HG02852 (cell line): ENCODE results near the gene SLC1A2.

Source experiments
- ATAC-seq: cut with Tn5 transposase; IDR thresholded peaks from one replicate; pipeline ENCODE4 v1.9.1; 2021; ENCODE audit warnings: mild to moderate bottlenecking, moderate library complexity; ENCODE audit not compliant: unreplicated experiment

Gene SLC1A2

GRCh38 chr11:35330156-35330889, 89.0 kb downstream of the SLC1A2 start:
- ATAC-seq = no peak

DNA sequence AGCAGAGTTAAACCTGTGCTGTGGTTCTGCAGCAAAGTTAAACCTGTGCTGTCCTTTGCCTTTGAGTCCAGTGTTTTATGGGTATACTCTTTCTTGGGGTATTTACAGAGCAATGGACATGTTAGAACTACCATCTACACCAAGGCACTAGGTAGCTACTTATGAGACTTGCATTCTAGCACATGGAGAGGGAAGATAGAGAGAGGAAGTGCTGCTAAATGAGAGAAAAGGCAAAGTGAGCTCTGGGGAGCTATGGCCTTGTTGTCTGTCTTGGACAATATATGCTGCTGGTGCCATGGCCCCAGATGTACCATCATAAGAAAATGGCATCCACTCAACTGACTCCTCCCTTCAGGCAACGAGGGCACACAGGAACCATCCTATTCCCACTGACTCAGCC, 91.5 kb downstream of the SLC1A2 start:
- no peak for ATAC-seq

- no peak for ATAC-seq
These were observed 93.0 kb downstream of the SLC1A2 start for GRCh38 chr11:35326266-35326879.

DNA sequence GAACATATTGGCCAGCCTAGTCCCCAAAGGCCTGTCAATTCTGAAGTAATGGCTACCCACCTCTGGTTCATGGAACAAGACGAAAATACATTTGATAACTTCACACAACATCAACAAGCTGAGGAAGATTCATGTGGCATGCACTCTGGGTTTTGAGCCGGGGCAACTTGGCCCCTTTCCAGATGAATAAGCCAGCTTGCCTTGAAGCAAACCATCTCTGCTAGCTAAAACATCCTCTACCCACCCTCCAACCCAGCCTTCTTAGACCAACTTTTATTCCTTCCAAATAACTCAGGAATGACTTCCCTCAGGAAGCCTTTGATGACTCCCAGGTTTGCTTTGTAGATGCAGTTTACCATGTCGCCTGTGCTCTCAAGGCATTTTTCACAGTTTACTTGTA, 94.4 kb downstream of the SLC1A2 start:
- no peak for ATAC-seq

- ATAC-seq = no peak
These were observed 95.0 kb downstream of the SLC1A2 start for GRCh38 chr11:35324183-35324886.

- no peak for ATAC-seq
These were observed 96.1 kb downstream of the SLC1A2 start for GRCh38 chr11:35323076-35323868.

DNA sequence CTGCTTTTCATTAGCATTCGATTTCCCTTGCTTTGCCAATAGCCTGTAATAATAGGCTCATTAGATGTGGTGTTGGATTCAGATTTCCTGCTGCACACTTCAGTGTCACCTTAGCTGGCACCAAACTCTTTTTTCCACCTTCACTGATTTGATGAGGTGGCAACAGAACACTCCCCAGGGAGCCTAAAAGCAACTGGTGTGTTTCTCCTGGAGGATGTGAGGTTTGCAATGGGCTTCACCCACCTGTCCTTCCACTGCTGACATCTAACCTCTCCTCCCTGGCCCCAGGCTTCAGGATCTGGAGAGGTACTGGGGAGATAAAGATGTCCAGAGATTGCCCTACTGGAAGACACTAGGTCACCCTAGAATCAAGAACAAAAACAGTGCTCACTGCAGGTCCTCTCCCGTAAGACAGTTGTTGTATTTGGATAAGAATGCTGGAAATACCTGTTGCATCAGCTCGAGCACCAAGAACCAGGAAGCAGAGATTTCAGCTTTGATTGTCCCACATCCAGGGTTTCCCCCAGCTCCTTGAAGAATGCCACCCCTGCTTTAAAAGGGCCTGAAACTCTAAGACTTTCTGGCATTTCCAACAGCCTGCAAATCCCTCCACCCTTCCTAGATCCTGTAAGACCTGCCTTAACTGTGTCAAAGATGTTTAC, 96.9 kb downstream of the SLC1A2 start:
- no peak for ATAC-seq

- no peak for ATAC-seq
These were observed 97.6 kb downstream of the SLC1A2 start for GRCh38 chr11:35321532-35322317.

- no peak for ATAC-seq
These were observed 98.2 kb downstream of the SLC1A2 start for GRCh38 chr11:35321111-35321510.

DNA sequence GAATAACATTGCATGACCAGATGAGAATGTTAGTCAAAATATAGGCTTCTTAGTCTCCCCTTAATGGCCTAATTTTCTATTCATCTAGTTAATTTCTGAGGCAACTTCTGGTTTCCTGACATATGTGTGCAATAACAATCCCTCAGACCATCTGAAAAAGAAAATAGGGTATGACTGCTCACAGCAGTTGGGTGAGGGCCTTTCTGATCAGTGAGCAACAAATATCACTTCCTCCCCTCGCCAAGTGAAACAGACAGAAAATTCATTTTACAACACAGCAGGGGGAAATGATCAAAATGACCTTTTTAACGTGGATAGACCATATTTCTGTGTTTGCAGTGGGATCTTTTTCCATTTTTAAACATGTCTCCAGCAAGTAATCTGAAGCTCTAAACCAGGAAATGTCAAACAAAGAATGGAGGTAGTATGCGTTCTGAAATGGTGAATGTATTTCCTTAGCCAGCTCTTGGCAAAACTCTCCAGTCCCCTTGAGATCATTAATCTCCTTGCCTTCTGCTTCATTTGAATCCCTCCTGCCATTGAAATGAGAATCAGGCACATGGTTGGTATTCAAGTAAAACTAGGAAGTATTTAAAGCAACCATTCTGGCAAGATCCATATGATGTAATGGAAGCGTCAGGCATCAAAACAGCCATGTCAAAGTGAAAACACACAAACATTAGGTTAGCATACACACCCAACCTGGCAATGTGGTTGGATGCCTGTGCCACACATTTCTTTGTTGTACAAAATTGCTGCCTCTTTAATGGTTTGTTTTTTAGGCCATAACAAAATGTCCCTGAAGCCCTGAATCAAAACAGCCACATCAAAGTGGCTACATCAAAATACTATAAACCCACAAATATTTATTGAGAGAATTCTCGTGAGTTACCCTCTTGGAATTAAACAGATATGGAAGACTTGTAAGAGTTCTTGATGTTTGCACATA, 100.1 kb downstream of the SLC1A2 start:
- ATAC-seq = peak; percentile 75

DNA sequence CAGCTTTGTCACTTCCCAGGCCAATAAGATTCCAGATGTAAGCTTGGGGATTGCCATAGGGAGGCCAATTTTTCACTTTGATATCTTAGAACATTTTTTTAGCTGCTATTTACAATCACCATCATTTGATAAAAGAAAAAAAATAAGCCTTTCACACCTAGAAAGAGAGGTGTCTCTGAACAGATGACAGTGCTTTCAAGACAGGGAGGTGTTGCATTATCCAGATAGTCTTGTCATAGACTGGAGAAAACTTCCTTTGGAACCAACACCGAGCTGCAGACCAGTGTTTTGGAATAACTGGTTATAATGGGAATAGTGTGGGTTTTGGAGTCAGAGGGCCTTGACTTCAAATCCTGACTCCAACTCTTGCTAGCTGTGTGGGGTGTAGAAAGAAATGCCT, 101.0 kb downstream of the SLC1A2 start:
- no peak for ATAC-seq

- ATAC-seq = no peak
These were observed 102.1 kb downstream of the SLC1A2 start for GRCh38 chr11:35317253-35317652.

GRCh38 chr11:35316161-35316560, 103.2 kb downstream of the SLC1A2 start:
- ATAC-seq = no peak

DNA sequence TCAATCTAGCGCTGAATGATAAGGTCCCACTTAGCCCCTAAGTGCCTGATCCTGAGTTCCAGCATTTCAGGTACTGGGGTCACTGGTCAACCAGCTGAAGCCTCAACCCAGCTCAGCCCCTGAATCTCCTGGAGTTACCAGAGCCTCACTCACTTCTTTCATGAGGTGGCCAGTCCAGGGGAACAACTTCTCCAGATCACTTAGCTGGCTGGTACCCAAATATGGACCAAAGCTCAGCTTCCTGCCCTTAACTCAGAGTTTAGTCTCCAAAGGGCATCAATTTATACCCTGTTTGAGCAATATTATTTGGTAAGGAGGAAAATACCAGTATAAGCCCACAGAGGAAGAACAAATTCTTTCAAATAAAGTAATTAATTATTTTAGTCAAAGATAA, 105.6 kb downstream of the SLC1A2 start:
- no peak for ATAC-seq

- ATAC-seq = peak; percentile 88
These were observed 106.1 kb downstream of the SLC1A2 start for GRCh38 chr11:35313066-35313759.

- no peak for ATAC-seq
These were observed 108.0 kb downstream of the SLC1A2 start for GRCh38 chr11:35311331-35311730.

- ATAC-seq = no peak
These were observed 111.2 kb downstream of the SLC1A2 start for GRCh38 chr11:35308157-35308556.

DNA sequence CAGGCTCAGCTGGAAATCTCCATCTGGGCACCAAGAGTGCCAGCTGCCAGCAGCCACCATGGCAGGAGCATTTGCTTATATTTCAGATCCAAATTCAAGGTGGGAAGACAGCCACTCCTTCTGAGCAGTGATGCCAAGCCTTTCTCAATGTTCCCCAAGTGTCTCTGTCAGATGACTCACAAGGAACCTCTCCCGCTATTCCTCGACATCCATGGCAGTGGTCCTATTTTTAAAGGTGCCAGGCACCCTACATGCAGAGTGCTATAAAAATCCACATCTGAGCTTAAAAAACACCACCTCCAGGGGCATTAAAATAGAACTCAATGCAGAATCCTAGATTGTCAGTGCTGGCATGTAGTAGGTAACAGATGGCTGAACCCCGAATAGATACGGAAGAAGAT, 112.1 kb downstream of the SLC1A2 start:
- ATAC-seq = no peak
